Nucleus accumbens (tissue), 56 donors: ENCODE measurements around the gene INSR.

Experiments
- DNase-seq, 56 donors: peaks; one replicate each; lab custom pipeline; 2025; lab: John Stamatoyannopoulos, UW

The INSR gene

DNA sequence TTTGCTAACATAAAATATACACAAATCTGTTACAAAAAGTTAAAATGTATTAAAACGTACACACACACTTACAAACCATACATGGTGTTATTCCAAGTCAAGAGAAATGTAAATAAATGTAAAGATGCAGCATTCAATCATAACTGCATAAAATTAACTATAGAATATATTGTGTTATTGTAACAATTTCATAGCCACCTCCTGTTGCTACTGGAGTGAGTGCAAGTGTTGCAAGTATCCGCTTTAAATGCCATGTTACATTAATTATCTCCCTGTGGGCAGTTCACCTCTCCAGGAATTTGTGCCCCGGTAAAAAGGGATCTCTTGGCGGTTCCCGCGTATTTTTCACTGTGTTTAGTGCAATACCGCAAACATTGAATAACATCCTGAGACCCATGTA is 3.5 kb upstream of the INSR start:
- no peak for DNase-seq

DNA sequence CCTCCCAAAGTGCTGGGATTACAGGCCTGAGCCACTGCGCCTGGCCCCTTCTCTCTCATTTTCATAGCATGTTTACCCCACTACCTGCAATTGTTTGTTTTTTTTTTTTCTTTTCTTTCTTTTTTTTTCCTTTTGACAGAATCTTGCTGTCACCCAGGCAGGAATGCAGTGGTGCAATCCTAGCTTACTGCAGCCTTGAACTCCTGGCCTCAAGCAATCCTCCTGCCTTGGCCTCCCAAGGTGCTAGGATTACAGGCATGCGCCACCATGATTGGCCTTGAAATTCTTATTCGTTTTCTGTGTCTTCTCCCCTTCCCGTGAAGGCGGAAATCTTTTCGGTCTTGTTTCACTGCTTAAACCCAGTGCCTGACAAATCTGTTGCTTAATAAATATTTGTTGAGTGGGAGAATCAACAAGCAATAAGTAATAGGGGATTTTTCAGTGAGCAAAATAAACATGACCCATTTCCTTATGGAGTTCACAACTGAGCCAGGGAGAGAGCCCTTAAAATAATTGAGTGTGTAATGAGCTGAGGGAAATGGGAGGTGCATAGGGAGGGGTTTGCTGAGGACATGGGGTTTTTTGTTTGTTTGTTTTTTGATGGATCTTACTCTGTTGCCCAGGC is 1.8 kb upstream of the INSR start:
- no peak for DNase-seq

GRCh38 chr19:7294558-7295212 is 471 bp upstream of the INSR start:
- DNase-seq, result peak in 52 of 56 donors; percentile 2 to 81 (median 40)

- DNase-seq, result peak in 18 of 56 donors; percentile 1 to 28 (median 8)
Measured at GRCh38 chr19:7292950-7293761, 1.1 kb downstream of the INSR start.

- DNase-seq, result no peak
Measured at GRCh38 chr19:7292352-7292949, 1.8 kb downstream of the INSR start.

DNA sequence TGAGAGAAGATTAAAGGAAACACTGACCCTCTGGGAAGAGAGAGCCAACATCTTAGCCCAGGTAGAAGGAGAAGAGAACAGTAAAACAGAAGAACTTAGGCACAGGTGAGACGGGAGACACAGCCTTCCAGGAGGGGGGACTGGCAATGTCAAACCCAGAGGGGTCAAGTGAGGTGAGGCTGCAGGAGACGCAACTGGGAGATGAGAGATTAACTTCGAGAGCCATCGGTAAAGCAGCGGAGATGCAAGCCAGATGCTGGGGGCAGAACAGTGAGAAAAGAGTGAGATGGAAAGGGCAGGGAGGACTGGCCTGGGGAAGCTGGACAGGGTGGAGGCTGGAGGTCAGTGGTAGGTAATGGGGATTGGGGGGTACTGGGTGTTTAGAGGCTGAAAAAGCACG is 5.2 kb downstream of the INSR start:
- DNase-seq, result no peak

DNA sequence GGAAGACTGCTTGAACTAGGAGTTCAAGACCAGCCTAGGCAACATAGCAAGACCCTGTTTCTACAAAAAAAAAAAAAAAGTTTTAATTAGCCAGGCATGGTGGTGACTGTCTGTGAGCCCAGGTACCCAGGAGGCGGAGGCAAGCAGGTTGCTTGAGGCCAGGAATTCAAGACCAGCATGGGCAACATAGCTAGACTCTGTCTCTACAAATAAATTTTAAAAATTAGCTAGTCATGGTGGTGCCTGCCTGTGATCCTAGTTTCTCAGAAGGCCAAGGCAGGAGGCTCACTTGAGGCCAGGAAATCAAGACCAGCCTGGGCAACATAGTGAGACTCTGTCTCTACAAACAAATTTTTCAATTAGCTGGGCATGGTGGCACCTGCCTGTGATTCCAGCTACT is 6.1 kb downstream of the INSR start:
- DNase-seq, result no peak

DNA sequence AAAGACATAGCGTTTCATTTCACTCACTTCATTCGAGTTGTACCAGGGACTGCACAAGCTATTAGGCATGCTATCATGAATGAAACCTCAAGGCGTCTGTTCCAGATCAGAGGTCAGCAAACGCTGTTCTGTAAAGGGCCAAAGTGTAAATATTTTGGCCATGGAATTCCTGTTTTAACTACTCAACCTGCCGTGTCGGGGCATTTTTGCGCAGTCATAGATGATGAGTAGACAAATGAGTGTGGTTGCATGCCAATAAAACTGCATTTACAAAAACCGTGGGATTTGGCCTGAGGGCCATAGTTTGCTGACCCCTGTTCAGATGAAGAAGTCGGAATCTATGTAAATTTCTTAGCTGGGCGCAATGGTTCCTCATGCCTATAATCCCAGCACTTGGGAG is 6.5 kb downstream of the INSR start:
- DNase-seq, result no peak

DNA sequence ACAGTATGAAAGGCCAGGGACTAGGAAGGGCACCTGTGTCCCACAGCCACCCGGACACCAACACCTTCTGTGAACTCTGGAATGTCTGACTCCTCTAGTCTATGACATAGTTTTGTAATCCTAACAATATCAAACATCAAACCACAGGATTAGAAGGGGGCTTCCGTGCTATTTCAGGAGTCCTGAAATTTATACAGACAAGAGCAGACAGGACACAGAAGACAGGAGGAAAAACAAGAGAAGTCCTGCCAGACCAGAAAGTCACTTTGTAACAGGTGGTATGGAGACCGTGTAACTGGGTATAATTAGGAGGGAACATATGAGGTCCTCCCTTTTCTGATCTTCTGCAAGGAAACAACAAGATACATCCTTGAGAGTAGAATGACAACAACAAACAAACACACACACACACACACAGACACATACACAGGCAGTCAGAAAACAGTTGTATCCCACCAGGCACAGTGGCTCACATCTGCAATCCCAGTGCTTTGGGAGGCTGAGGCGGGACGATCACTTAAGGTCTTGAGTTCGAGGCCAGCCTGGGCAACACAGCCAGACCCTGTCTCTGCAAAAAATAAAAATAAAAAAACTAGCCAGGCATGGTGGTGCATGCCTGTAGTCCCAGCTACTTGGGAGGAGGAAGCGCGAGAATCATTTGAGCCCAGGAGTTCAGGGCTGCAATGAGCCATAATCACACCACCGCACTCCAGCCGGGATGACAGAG is 13.1 kb downstream of the INSR start:
- DNase-seq, result no peak

DNA sequence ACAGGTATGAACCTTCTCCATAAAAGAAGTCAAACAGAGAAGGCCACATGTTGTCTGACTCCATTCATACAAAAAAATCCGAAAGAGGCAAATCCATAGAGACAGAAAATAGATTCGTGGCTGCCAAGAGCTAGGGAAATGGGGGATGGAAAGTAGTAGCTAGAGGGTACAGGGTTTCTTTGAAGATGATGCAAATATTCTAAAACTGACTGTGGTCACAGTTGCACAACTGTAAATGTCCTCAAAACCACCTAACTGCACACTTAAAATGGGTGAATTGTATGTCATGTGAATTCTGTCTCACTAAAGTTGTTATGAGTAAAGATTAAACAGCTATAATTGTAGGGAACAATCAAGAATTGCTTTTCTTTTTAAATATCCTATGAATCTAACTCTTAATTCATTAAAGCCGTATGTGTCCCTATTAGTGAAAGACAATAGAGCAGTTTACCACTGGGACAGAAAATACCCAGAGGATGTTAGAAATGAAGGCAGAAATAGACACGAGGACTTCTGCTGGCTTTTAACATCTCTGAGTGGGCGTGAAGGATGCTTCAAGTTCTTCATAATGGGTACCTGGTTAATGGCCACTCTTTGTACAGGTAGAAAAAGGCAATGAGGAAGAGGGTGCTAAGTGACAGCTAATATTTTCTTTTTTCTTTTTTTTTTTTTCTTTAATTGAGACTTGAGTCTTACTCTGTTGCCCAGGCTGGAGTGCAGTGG is 21.2 kb downstream of the INSR start:
- no peak for DNase-seq

- no peak for DNase-seq
Measured at GRCh38 chr19:7268705-7269098, 25.5 kb downstream of the INSR start.

GRCh38 chr19:7267792-7268704 is 26.2 kb downstream of the INSR start:
- DNase-seq, result no peak

DNA sequence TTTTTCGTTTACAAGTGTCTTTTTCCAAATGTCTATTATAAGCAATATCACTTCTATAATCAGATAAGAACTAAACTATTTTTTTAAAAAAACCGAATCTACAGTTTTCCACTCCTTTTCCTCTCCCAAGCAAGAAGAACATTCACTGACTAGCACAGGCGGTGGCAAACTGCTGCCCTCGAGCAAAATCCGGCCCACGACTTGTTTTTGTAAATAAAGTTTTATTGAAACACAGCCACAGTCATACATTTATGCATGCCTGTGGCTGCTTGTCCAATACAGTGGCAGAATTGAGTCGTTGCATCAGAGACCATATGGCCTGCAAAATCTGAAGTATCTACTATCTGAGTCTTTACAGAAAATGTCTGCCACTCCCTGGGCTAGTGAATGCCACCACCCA is 27.4 kb downstream of the INSR start:
- no peak for DNase-seq

GRCh38 chr19:7265963-7266362 is 28.3 kb downstream of the INSR start:
- no peak for DNase-seq

DNA sequence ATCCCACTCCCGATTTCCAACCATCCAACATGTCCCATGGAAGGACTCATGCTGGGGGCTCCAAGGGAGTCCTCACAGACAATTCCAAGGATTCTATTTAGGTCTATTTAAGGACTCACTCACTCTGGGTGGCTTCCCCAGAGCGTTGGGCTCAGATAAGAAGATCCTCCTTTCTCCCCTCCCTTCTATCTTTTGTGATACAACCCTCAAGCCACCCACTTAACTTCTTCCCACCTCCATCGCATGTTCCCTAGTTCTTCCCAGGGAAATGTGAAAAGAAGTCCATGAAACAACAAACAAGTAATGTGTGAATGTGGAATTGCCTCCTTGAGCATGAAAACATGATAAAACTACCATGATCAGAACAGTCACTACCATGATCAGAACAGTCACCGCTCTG is 29.4 kb downstream of the INSR start:
- DNase-seq, result no peak

GRCh38 chr19:7263521-7263920 is 30.7 kb downstream of the INSR start:
- peak in 3 of 56 donors; percentile 5 to 8 (median 6) for DNase-seq

- no peak for DNase-seq
Measured at GRCh38 chr19:7263066-7263465, 31.1 kb downstream of the INSR start.

DNA sequence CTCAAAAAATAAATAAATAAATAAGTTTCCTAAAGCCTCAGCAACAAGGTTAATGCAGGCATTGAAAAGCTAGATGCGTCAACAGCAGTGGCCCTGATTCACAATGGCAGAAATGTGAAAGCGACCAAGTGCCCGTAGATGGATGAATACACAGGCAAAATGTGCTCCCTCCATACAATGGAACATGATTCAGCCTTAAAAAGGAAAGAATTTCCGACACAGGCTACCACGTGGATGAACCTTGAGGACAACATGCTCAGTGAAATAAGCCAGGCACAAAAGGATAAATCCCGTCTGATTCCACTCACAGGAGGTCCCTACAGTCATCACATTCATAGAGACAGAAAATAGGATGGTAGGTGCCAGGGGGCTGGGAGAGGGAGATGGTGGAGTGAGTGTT is 31.7 kb downstream of the INSR start:
- peak in 2 of 56 donors; percentile 3 to 18 for DNase-seq

DNA sequence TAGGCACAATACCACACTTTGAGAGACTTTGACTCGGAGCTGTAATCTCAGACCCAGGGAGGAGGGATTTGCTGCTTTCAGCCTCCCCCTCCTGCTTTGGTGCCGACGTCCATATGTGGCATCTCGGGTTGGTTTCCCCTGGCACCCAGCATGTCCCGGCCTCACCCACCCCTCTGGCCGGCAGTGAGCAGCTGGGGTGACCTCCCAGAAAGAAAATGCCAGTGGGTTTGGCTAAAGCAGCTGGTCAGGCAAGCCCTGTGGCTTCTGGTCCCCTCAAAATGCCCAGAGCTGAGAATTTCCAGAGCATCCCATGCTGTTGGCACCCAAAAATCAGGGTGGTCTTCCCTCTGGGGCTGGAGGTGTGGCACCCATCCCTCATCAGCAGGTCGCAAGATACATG is 34.1 kb downstream of the INSR start:
- no peak for DNase-seq
